Esophagus muscularis mucosa (tissue), 3 donors: ENCODE data around the gene PLOD1.

Source experiments
- POLR2A ChIP-seq: fragments of 450-650 bp; IDR thresholded peaks from one replicate; pipeline ENCODE4 v1.6.1; 2017; ENCODE audit warnings: antibody characterized with exemption, moderate library complexity, mild to moderate bottlenecking, low read depth
- POLR2AphosphoS5 ChIP-seq, 2 donors: sonication (generic); formaldehyde crosslinking; IDR thresholded peaks; one replicate each; pipeline ENCODE4 v1.6.1; 2017; ENCODE audit warnings: antibody characterized with exemption in 2 of 2
- TF ChIP-seq, protein P1 (sequence below), 3 experiments: fragments of 200-600 bp in 2 of 3; fragments of 450-650 bp in 1 of 3; sonication (generic) in 2 of 3; IDR thresholded peaks; one replicate each; pipeline ENCODE4 v1.5.1; 2017 to 2019; ENCODE audit warnings: antibody characterized with exemption in 3 of 3, mild to moderate bottlenecking in 2 of 3, moderate library complexity in 1 of 3

- TF ChIP-seq, protein P1, sequence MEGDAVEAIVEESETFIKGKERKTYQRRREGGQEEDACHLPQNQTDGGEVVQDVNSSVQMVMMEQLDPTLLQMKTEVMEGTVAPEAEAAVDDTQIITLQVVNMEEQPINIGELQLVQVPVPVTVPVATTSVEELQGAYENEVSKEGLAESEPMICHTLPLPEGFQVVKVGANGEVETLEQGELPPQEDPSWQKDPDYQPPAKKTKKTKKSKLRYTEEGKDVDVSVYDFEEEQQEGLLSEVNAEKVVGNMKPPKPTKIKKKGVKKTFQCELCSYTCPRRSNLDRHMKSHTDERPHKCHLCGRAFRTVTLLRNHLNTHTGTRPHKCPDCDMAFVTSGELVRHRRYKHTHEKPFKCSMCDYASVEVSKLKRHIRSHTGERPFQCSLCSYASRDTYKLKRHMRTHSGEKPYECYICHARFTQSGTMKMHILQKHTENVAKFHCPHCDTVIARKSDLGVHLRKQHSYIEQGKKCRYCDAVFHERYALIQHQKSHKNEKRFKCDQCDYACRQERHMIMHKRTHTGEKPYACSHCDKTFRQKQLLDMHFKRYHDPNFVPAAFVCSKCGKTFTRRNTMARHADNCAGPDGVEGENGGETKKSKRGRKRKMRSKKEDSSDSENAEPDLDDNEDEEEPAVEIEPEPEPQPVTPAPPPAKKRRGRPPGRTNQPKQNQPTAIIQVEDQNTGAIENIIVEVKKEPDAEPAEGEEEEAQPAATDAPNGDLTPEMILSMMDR (IDR thresholded peaks at IDR 0.05), result no peak
- no peak for TF ChIP-seq POLR2A
- TF ChIP-seq POLR2AphosphoS5 (IDR thresholded peaks at IDR 0.05), result no peak
These were observed 3.7 kb upstream of the PLOD1 start for GRCh38 chr1:11930571-11931445.
